Fibroblast of lung (primary cell): ENCODE results near the gene ADGRF5. TPM values are rescaled to one million over a fixed set of nuclear protein-coding genes. Genes with fewer than 3 reads are reported as not detected.
A peak's percentile ranks its signal among the peaks of the same experiment; 100 is the strongest.

Experiments used
- DNase-seq, 2 donors: peaks; one replicate each; pipeline versions ENCODE4 v3.0.0 to v3.0.0-alpha.2; 2010; ENCODE audit warnings: low read depth in 2 of 2
- H2AFZ ChIP-seq: 2 replicates; pipeline ENCODE4 v1.5.1; 2012; ENCODE audit warnings: low read length, control low read depth, inconsistent platforms
- H3K27ac ChIP-seq: 2 replicates; pipeline ENCODE4 v1.5.1; 2011; ENCODE audit warnings: low read length, control low read depth; ENCODE audit not compliant: insufficient read depth
- H3K27me3 ChIP-seq: 2 replicates; pipeline ENCODE4 v1.5.1; 2011; ENCODE audit warnings: mild to moderate bottlenecking, low read length; ENCODE audit not compliant: control insufficient read depth, insufficient read depth
- H3K36me3 ChIP-seq: 2 replicates; pipeline ENCODE4 v1.5.1; 2011; ENCODE audit warnings: low read length; ENCODE audit not compliant: control insufficient read depth, insufficient read depth
- H3K4me1 ChIP-seq: 2 replicates; pipeline ENCODE4 v1.5.1; 2011; ENCODE audit warnings: low read length; ENCODE audit not compliant: control insufficient read depth, insufficient read depth; ENCODE audit errors: extremely low read depth
- H3K4me2 ChIP-seq: 2 replicates; pipeline ENCODE4 v1.5.1; 2011; ENCODE audit warnings: low read length, control low read depth; ENCODE audit not compliant: insufficient read depth; ENCODE audit errors: extremely low read depth
- H3K4me3 ChIP-seq, 4 experiments: fragments of 200-600 bp in 1 of 4; sonication (generic) in 1 of 4; replicated peaks in 1 of 4; 2 replicates each; pipeline ENCODE4 v1.5.1; 2011 to 2016; ENCODE audit warnings: low read length in 4 of 4, low read depth in 3 of 4, mild to moderate bottlenecking in 3 of 4, control low read depth in 2 of 4, inconsistent platforms in 1 of 4, mixed read lengths in 1 of 4; ENCODE audit not compliant: insufficient read depth in 1 of 4; ENCODE audit errors: control extremely low read depth in 1 of 4
- H3K79me2 ChIP-seq: 2 replicates; pipeline ENCODE4 v1.5.1; 2012; ENCODE audit warnings: mild to moderate bottlenecking, low read length, inconsistent platforms; ENCODE audit not compliant: control insufficient read depth, insufficient read depth
- H3K9ac ChIP-seq: 2 replicates; pipeline ENCODE4 v1.5.1; 2011; ENCODE audit warnings: mild to moderate bottlenecking, low read length, control low read depth; ENCODE audit not compliant: insufficient read depth
- H3K9me3 ChIP-seq: 2 replicates; pipeline ENCODE4 v1.5.1; 2012; ENCODE audit warnings: low read depth, low read length; ENCODE audit not compliant: control insufficient read depth, insufficient read depth
- H4K20me1 ChIP-seq: 2 replicates; pipeline ENCODE4 v1.5.1; 2011; ENCODE audit warnings: low read length; ENCODE audit not compliant: control insufficient read depth, insufficient read depth; ENCODE audit errors: extremely low read depth
- EZH2 ChIP-seq: IDR thresholded peaks from 2 replicates; pipeline ENCODE4 v1.5.1; 2012; ENCODE audit warnings: low read length, control low read depth, mild to moderate bottlenecking; ENCODE audit errors: missing control alignments
- polyA plus RNA-seq, 2 donors: library from polyadenylated mRNA; depleted of rRNA in 1 of 2; stranded (reverse) in 1 of 2; unstranded in 1 of 2; fragments of >200 nt; gene quantifications; 2 replicates each; pipeline ENCODE4 v1.2.1, GENCODE V29; 2011 to 2012; ENCODE audit warnings: missing spikeins in 1 of 2
- total RNA-seq: library from RNA; depleted of rRNA; stranded (reverse); fragments of >200 nt; gene quantifications from 2 replicates; pipeline ENCODE4 v1.2.1, GENCODE V29; 2014
- TF ChIP-seq, protein P1 (sequence below), 2 donors: IDR thresholded peaks in 1 of 2; conservative IDR thresholded peaks in 1 of 2; 1 replicate in 1 of 2; 2 replicates in 1 of 2; pipeline ENCODE4 v1.5.1; 2011 to 2012; ENCODE audit warnings: low read length in 2 of 2, control low read depth in 1 of 2, inconsistent platforms in 1 of 2, low read depth in 1 of 2, mild to moderate bottlenecking in 1 of 2

The ADGRF5 gene
- total and polyA plus RNA-seq, 2 donors (not counting 1 experiment from before 2014, with no cell fraction given): under 0.01 to 19.3 TPM

DNA sequence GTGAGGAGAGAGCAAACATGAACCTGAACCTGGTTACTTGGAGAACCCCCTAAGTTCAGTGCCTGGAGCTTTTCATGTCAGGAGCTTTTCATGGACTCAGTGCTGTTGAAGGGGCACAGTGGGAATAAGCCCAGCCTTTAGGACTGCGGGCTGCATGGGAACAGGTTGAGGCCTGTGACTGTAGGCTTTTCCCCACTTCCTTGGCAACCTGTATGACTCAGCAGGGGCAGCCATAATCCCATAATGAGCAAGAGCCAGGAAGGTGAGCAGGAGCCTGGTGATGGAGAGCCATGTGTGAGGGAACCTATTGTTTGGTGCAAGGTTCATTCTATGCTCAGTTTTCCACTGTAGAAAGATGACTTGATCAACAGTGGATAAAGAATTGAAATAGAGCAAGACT is 105.1 kb downstream of the ADGRF5 start:
- H3K27ac ChIP-seq: no peak overlapping the region
- H3K4me3 ChIP-seq: no peak overlapping the region
- H4K20me1 ChIP-seq: no peaks in the 10 kb centered on the region
- no peak overlapping the region for H3K9ac ChIP-seq
- H3K36me3 ChIP-seq: no peaks in the 10 kb centered on the region
- TF ChIP-seq EZH2: no peak
- TF ChIP-seq, protein P1, sequence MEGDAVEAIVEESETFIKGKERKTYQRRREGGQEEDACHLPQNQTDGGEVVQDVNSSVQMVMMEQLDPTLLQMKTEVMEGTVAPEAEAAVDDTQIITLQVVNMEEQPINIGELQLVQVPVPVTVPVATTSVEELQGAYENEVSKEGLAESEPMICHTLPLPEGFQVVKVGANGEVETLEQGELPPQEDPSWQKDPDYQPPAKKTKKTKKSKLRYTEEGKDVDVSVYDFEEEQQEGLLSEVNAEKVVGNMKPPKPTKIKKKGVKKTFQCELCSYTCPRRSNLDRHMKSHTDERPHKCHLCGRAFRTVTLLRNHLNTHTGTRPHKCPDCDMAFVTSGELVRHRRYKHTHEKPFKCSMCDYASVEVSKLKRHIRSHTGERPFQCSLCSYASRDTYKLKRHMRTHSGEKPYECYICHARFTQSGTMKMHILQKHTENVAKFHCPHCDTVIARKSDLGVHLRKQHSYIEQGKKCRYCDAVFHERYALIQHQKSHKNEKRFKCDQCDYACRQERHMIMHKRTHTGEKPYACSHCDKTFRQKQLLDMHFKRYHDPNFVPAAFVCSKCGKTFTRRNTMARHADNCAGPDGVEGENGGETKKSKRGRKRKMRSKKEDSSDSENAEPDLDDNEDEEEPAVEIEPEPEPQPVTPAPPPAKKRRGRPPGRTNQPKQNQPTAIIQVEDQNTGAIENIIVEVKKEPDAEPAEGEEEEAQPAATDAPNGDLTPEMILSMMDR (conservative IDR thresholded peaks at IDR 0.05 in 1 of 2, IDR thresholded peaks at IDR 0.05 in 1 of 2; ENCODE audit: low read depth in 1 of 2, low read length in 2 of 2): no peak
- H3K79me2 ChIP-seq: no peaks in the 10 kb centered on the region
- no peaks in the 10 kb centered on the region for H3K9me3 ChIP-seq
- DNase-seq: no peak
- H3K4me1 ChIP-seq: no peaks in the 10 kb centered on the region
- no peak overlapping the region for H3K4me2 ChIP-seq
- H3K27me3 ChIP-seq: no peaks in the 10 kb centered on the region
- H2AFZ ChIP-seq: no peak overlapping the region

DNA sequence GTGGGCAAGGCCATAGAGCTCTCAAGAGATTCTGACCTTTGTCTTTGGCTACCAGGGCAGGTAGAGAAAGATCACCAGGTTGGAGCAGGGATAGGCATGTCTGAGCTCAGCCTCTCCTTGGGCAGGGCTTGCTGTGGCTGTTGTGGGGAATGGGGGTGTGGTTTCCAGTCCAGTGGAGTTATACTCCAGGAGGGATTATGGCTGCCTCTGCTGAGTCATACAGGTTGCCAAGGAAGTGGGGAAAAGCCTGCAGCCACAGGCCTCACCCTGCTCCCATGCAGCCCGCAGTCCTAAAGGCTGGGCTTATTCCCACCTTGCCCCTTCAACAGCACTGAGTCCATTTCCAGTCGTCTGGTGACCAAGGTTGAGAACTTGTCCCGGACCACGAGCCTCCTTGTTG is 106.6 kb downstream of the ADGRF5 start:
- H3K4me3 ChIP-seq: no peak overlapping the region
- H3K79me2 ChIP-seq: no peaks in the 10 kb centered on the region
- H3K27me3 ChIP-seq: no peaks in the 10 kb centered on the region
- no peak overlapping the region for H3K9ac ChIP-seq
- H3K9me3 ChIP-seq: no peaks in the 10 kb centered on the region
- peak in 1 of 2 donors; percentile 3 for DNase-seq
- H3K36me3 ChIP-seq: no peaks in the 10 kb centered on the region
- no peak overlapping the region for H3K4me2 ChIP-seq
- no peak overlapping the region for H2AFZ ChIP-seq
- H3K4me1 ChIP-seq: no peaks in the 10 kb centered on the region
- no peak overlapping the region for H3K27ac ChIP-seq
- no peaks in the 10 kb centered on the region for H4K20me1 ChIP-seq
- TF ChIP-seq, protein P1 (conservative IDR thresholded peaks at IDR 0.05 in 1 of 2, IDR thresholded peaks at IDR 0.05 in 1 of 2; ENCODE audit: low read depth in 1 of 2, low read length in 2 of 2): no peak
- no peak for TF ChIP-seq EZH2

DNA sequence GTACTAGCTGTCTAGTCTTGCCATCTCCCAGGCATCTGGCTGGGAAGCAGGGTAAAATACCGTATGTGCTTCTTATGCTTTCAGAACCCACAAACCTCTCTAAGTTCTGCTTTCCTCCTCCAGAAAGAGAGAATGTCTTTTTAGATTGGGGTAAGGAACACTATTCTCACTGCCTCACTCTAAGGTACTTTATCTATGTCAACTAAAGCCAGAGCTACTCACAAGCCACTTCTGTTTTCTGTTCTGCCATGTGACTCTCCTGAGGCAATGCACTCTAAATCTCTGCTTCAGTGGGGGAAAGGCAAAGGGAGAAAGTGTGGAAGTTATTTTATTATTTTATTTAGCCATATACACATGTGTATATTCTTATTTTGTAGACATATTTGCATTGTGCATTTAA is 112.9 kb downstream of the ADGRF5 start:
- H4K20me1 ChIP-seq: no peaks in the 10 kb centered on the region
- no peak overlapping the region for H3K9ac ChIP-seq
- H3K4me2 ChIP-seq: no peak overlapping the region
- no peaks in the 10 kb centered on the region for H3K4me1 ChIP-seq
- TF ChIP-seq, protein P1 (conservative IDR thresholded peaks at IDR 0.05 in 1 of 2, IDR thresholded peaks at IDR 0.05 in 1 of 2; ENCODE audit: low read depth in 1 of 2, low read length in 2 of 2): no peak
- TF ChIP-seq EZH2: no peak
- H3K27me3 ChIP-seq: no peaks in the 10 kb centered on the region
- no peak for DNase-seq
- no peak overlapping the region for H3K4me3 ChIP-seq
- H3K9me3 ChIP-seq: no peaks in the 10 kb centered on the region
- no peak overlapping the region for H3K27ac ChIP-seq
- H2AFZ ChIP-seq: no peak overlapping the region
- H3K36me3 ChIP-seq: no peaks in the 10 kb centered on the region
- H3K79me2 ChIP-seq: no peaks in the 10 kb centered on the region

Other genes starting within 250 kb of the ADGRF5 start
- gene TDRD6, start 234.1 kb downstream of the ADGRF5 start, total RNA-seq: 0.26 and 0.33 TPM in 2 replicates
- gene TDRD6, start 234.1 kb downstream of the ADGRF5 start, polyA plus RNA-seq: 0.01 TPM in 1 of 2 replicates, not detected in the other
- under 0.01 TPM in 1 of 2 replicates, not detected in the other for gene PLA2G7, start 186.6 kb downstream of the ADGRF5 start, total RNA-seq
- not detected in 2 replicates for gene PLA2G7, start 186.6 kb downstream of the ADGRF5 start, polyA plus RNA-seq
- gene ANKRD66, start 175.0 kb downstream of the ADGRF5 start, total RNA-seq: not detected in 2 replicates
- gene ANKRD66, start 175.0 kb downstream of the ADGRF5 start, polyA plus RNA-seq: not detected in 2 replicates
- gene MEP1A, start 128.5 kb downstream of the ADGRF5 start, total RNA-seq: not detected in 2 replicates
- not detected in 2 replicates for gene MEP1A, start 128.5 kb downstream of the ADGRF5 start, polyA plus RNA-seq
- gene ADGRF1, start 120.4 kb upstream of the ADGRF5 start, total RNA-seq: not detected in 2 replicates
- not detected in 2 replicates for gene ADGRF1, start 120.4 kb upstream of the ADGRF5 start, polyA plus RNA-seq